ENCODE data around the gene ZNF384.

Gene ZNF384

DNA sequence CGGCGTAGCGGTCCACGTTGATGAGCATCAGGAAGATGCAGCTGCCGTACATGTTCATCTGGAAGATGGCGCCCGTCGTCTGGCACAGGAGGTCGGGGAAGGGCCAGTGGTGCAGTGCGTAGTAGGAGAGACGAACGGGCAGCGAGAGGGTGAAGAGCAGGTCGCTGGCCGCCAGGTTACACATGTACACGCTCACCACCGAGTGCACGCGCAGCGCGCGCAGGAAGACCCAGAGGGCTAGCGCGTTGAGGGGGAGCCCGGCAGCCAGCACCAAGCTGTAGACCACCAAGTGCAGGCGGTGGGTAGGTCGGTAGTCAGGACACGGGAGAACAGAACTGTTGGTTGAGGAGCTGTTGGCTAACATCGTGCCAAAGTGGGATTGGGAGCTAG lies 68.3 kb downstream of the ZNF384 start:
- no peak for DNase-seq (ENCODE audit: low read depth, low spot score)

DNA sequence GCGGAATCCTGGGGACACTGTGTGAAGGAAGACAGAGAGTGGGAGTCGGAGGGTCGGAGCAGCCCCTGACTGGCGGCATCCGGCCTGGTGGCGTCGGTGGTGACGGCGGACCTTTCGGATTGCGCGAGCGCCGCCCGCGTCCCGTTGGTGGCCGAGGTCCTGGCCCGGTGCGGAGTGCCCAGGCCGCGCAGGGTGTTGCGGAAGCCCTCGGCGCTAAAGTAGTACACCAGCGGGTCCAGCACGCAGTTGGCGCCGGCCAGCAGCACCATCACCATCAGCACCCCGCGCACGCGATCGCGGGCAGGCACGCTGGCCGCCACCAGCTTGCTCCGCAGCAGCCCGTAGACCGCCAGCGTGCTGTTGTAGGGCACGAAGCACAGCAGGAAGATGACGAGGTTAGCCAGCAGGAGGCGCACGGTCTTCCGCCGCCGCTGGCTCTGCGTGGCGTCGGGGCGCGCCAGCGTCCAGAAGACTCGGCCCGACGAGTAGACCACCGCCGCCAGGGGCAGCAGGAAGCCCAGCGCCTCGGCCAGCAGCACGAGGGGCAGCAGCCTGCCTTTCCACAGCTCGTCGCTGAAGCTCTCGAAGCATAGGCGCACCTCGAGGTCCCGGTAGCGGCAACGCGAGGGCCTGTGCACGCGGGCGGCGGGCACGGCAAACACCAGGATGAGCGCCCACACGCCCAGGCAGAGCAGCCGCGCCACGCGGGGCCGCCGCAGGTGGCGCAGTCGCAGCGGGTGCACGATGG lies 68.9 kb downstream of the ZNF384 start:
- DNase-seq (ENCODE audit: low read depth, low spot score) = peak; percentile 78

DNA sequence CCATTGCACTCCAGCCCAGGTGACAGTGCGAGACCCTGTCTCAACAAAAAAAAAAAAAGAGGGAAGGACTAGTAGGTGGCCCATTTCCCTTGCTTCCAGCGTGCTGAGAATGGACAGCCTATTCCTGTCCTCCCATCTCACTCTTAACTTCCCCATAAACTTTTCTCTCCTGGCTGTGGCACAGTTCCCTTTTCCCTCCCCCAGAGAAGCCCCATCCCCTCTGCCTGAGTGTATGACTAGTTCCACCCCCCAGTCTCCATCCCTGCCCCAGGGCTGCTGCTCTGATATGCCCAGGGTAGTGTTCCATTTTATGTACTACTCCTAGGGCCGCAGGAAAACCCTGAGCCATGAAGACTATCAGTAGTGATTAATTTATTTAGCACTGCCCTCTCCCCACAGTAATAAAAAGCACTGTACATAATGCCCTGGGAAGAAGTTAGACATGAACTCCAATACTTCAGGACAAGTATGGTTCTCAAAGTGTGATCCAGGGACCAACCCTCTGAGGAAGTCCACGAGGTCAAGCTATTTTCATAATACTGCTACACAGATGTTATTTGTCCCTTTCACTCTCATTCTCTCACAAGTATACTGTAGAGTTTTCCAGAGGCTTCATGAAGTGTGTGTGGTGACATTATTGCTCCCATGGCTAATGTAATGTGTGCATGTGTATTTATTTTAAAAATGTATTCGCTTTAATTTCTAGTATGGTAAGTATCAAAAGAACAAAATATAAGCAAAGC lies 70.5 kb downstream of the ZNF384 start:
- DNase-seq (ENCODE audit: low read depth, low spot score) = no peak

All from astrocyte of the hippocampus (primary cell).